Esophagus squamous epithelium (tissue), 5 donors: ENCODE results near the gene ALG8. TPM values are rescaled to one million over a fixed set of nuclear protein-coding genes. Genes with fewer than 3 reads are reported as not detected.
A peak's percentile ranks its signal among the peaks of the same experiment; 100 is the strongest.
"Not testable (repeated sequence)": the region's sequence is repeated elsewhere in the genome, so short reads cannot be mapped to it uniquely, and the experiment has no call there.

ENCODE experiments used
- DNase-seq: peaks from one replicate; lab custom pipeline; 2025; lab: John Stamatoyannopoulos, UW
- H3K27ac ChIP-seq, 4 donors: fragments of 200-600 bp; sonication (generic); one replicate each; pipeline ENCODE4 v1.5.1; 2016 to 2019; ENCODE audit warnings: mild to moderate bottlenecking in 1 of 4
- H3K27me3 ChIP-seq, 4 donors: fragments of 200-600 bp; sonication (generic); 1 replicate in 3 of 4; 2 replicates in 1 of 4; pipeline versions ENCODE4 v1.5.1 to v1.6.0; 2017 to 2021; ENCODE audit warnings: antibody characterized with exemption in 1 of 4
- H3K36me3 ChIP-seq, 3 donors: fragments of 200-600 bp; sonication (generic); one replicate each; pipeline ENCODE4 v1.5.1; 2016 to 2019
- H3K4me1 ChIP-seq, 3 donors: fragments of 200-600 bp; sonication (generic); one replicate each; pipeline ENCODE4 v1.5.1; 2017 to 2019
- H3K4me3 ChIP-seq, 4 donors: fragments of 200-600 bp; sonication (generic); 1 replicate in 3 of 4; 2 replicates in 1 of 4; pipeline ENCODE4 v1.5.1; 2016 to 2019; ENCODE audit warnings: mild to moderate bottlenecking in 2 of 4, moderate library complexity in 1 of 4
- H3K9me3 ChIP-seq, 3 donors: fragments of 200-600 bp; sonication (generic); one replicate each; pipeline ENCODE4 v1.5.1; 2016 to 2019
- POLR2A ChIP-seq, 4 donors: fragments of 450-650 bp; IDR thresholded peaks; one replicate each; pipeline ENCODE4 v1.6.1; 2017; ENCODE audit warnings: antibody characterized with exemption in 4 of 4, mild to moderate bottlenecking in 4 of 4, moderate library complexity in 3 of 4
- WGBS, 2 donors: methylation state at CpG; one replicate each; pipeline ENCODE4 v1.1.5; 2018; 5-methylcytosine and 5-hydroxymethylcytosine counted together
- intact Hi-C: fragments of 100-400 bp; cut with DNase I; formaldehyde crosslinking; loops from one replicate; pipeline ENCODE4 v1.15.0; 2022
- total RNA-seq, 4 donors: library from RNA; depleted of rRNA; stranded (reverse); fragments of >200 nt; gene quantifications; one replicate each; pipeline ENCODE4 v1.1.0, GENCODE V29; 2016
- TF ChIP-seq, protein P1 (sequence below), 6 experiments: fragments of 450-650 bp in 4 of 6; fragments of 200-600 bp in 2 of 6; sonication (generic) in 2 of 6; IDR thresholded peaks; one replicate each; pipeline ENCODE4 v1.5.1; 2016 to 2019; ENCODE audit warnings: antibody characterized with exemption in 6 of 6, mild to moderate bottlenecking in 4 of 6, moderate library complexity in 4 of 6
- donor health status: DM: yes; HTN: yes; CAD: no.

ALG8 gene
- total RNA-seq, 4 donors from 2014 or later = 13.9 to 30.5 (median 27.3) TPM

DNA sequence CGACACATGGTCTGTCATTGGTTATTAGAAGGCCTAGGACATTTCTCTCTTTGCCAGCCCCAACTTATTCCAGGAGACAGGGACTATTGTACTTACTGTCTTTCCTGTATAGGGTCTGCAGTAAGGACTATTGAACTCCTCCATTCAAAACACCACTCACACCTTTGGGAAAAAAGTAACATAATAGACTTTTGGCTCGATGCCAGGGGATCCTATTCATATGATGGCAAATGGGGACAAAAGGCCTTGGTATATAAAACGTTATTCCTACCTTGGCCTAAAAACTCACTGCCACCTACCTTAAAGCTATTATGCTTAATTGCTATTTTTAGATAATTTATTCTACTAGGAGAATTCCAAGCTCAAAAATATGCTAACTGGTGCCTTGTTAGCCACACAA, 53.5 kb downstream of the ALG8 start:
- no peaks in the 10 kb centered on the region for H3K9me3 ChIP-seq
- H3K4me1 ChIP-seq = peaks cover 0 to 5% (median 0%) of the 10 kb centered on the region in 3 donors
- H3K4me3 ChIP-seq = no peak overlapping the region
- no peak for DNase-seq
- no peak for TF ChIP-seq POLR2A (IDR thresholded peaks at IDR 0.05)
- TF ChIP-seq, protein P1, sequence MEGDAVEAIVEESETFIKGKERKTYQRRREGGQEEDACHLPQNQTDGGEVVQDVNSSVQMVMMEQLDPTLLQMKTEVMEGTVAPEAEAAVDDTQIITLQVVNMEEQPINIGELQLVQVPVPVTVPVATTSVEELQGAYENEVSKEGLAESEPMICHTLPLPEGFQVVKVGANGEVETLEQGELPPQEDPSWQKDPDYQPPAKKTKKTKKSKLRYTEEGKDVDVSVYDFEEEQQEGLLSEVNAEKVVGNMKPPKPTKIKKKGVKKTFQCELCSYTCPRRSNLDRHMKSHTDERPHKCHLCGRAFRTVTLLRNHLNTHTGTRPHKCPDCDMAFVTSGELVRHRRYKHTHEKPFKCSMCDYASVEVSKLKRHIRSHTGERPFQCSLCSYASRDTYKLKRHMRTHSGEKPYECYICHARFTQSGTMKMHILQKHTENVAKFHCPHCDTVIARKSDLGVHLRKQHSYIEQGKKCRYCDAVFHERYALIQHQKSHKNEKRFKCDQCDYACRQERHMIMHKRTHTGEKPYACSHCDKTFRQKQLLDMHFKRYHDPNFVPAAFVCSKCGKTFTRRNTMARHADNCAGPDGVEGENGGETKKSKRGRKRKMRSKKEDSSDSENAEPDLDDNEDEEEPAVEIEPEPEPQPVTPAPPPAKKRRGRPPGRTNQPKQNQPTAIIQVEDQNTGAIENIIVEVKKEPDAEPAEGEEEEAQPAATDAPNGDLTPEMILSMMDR (IDR thresholded peaks at IDR 0.05) = no peak
- WGBS, 2 donors = 39 to 50% methylated on average over 3 of the region's 3 CpGs
- H3K36me3 ChIP-seq = no peaks in the 10 kb centered on the region
- H3K27ac ChIP-seq = no peak overlapping the region
- intact Hi-C loops = no loop called here
- H3K27me3 ChIP-seq = no peaks in the 10 kb centered on the region

DNA sequence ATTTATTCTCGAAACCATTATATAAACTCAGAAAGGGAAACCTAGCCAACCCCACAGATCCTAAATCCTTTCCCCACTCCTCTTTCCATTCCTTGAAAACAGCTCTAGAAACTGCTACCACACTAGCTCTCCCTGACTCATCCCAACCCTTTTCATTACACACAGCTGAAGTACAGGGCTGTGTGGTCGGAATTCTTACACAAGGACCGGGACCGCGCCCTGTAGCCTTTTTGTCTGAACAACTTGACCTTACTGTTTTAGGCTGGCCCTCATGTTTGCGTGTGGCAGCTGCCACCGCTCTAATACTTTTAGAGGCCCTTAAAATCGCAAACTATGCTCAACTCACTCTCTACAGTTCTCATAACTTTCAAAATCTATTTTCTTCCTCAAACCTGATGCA, 54.9 kb downstream of the ALG8 start:
- H3K27ac ChIP-seq, H3K27me3 ChIP-seq, intact Hi-C loops, H3K36me3 ChIP-seq, H3K4me3 ChIP-seq, H3K9me3 ChIP-seq, DNase-seq: not testable (repeated sequence)
- 64 to 81% methylated on average over 8 of the region's 8 CpGs for WGBS, 2 donors
- peaks cover 0 to 12% (median 0%) of the 10 kb centered on the region in 3 donors for H3K4me1 ChIP-seq

DNA sequence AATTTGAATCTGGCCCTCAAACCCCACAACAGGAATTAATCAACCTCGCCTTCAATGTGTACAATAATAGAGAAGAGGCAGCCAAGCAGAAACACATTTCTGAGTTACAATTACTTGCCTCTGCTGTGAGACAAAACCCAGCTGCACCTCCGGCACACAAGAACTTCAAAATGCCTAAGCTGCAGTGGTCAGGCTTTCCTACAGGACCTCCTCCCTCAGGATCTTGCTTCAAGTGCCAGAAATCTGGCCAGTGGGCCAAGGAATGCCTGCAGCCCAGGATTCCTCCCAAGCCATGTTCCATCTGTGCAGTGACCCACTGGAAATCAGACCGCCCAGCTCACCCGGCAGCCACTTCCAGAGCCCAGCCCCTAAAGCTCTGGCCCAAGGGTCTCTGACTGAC, 56.4 kb downstream of the ALG8 start:
- no peak for DNase-seq
- Histone ChIP-seq H3K4me1 (peaks cover 4 to 22% (median 8%) of the 10 kb centered on the region in 3 donors), H3K9me3 (no peaks in the 10 kb centered on the region), H3K27me3 (no peaks in the 10 kb centered on the region), H3K27ac (peak overlapping the region in 1 of 4 donors; percentile 22), H3K4me3 (no peak overlapping the region), H3K36me3 (no peaks in the 10 kb centered on the region)
- TF ChIP-seq POLR2A (IDR thresholded peaks at IDR 0.05) = no peak
- TF ChIP-seq, protein P1 (IDR thresholded peaks at IDR 0.05) = no peak
- WGBS, 2 donors = 64 to 72% methylated on average over 2 of the region's 4 CpGs
- intact Hi-C loops = no loop called here

DNA sequence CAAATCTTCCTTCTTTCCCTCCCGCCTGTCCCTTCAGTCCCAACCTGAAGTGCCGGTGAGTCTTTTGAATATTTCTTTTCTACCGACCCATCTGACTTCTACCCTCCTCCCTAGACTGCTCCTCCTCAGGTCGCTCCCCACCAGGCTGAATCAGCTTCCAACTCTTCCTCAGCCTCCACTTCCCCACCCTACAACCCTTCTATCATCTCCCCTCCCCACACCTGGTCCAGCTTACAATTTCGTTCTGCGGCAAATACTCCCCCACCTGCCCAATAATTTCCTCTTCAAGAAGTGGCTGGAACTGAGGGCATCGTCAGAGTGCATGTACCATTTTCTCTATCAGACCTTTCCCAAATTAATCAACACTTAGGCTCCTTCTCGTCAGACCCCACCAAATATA, 57.3 kb downstream of the ALG8 start:
- H3K27ac ChIP-seq = peak overlapping the region in 1 of 4 donors; percentile 22

DNA sequence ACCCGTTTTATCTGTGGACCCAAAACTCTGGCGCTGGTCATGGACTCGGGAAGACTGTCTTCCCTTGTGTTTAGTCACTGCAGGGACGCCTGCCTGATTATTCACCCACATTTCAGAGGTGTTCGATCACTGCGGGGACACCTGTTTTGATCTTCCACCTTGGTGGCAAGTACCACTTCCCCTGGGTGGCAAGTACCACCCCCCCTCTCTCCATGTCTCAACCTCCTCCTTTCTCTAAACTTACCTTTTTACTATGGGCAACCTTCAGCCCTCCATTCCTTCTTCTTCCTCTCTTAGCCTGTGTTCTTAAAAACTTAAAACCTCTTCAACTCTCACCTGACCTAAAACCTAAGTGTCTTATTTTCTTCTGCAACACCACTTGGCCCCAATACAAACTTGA, 57.8 kb downstream of the ALG8 start:
- intact Hi-C loops = no loop called here
- Histone ChIP-seq H3K27me3 (no peaks in the 10 kb centered on the region), H3K4me1 (peaks cover 14 to 37% (median 17%) of the 10 kb centered on the region in 3 donors), H3K9me3 (no peaks in the 10 kb centered on the region), H3K36me3 (no peaks in the 10 kb centered on the region), H3K4me3 (no peak overlapping the region), H3K27ac (no peak overlapping the region)
- WGBS, 2 donors = 87 to 91% methylated on average over 5 to 6 of the region's 6 CpGs
- no peak for TF ChIP-seq POLR2A (IDR thresholded peaks at IDR 0.05)
- TF ChIP-seq, protein P1 (IDR thresholded peaks at IDR 0.05) = no peak
- DNase-seq = no peak

More for the DNA sequence above, 57.3 kb downstream of the ALG8 start:
- 84 to 93% methylated on average over 8 of the region's 8 CpGs for WGBS, 2 donors
- Histone ChIP-seq H3K4me3 (no peak overlapping the region), H3K27me3 (no peaks in the 10 kb centered on the region), H3K4me1 (peaks cover 10 to 31% (median 12%) of the 10 kb centered on the region in 3 donors), H3K36me3 (no peaks in the 10 kb centered on the region), H3K9me3 (no peaks in the 10 kb centered on the region)
- DNase-seq = no peak
- no peak for TF ChIP-seq POLR2A (IDR thresholded peaks at IDR 0.05)
- TF ChIP-seq, protein P1 (IDR thresholded peaks at IDR 0.05) = no peak
- intact Hi-C loops = no loop called here
